Measurements from ENCODE around the gene PAX9. TPM values are rescaled to one million over a fixed set of nuclear protein-coding genes. Genes with fewer than 3 reads are reported as not detected.

Gene PAX9
- total RNA-seq, 1 donor from 2014 or later: not detected

GRCh38 chr14:36662543-36663403, 1.1 kb downstream of the PAX9 start:
- Mint-ChIP-seq H3K36me3 (ENCODE audit: low read depth) (no peaks in the 10 kb centered on the region), H3K9me3 (no peaks in the 10 kb centered on the region), H3K4me3 (no peak overlapping the region), H3K4me1 (peaks cover 26% of the 10 kb centered on the region), H3K27me3 (peaks cover 81% of the 10 kb centered on the region), H3K27ac (no peak overlapping the region)
- ATAC-seq (ENCODE audit: low read depth) (no peak), DNase-seq (no peak)
- intact Hi-C loops (cut with micrococcal nuclease): no loop called here
- TF ChIP-seq CTCF (IDR thresholded peaks at IDR 0.05): no peak
- ChIA-PET POLR2A (no interaction called here), CTCF (no interaction called here)

GRCh38 chr14:36663404-36664321, 2.0 kb downstream of the PAX9 start:
- no peak for ATAC-seq (ENCODE audit: low read depth)
- no peak for TF ChIP-seq CTCF (IDR thresholded peaks at IDR 0.05)
- POLR2A ChIA-PET: interaction anchor here (0.6 kb wide), 1 partner anchor 26 kb away, joined by 3 read pairs; no protein-coding TSS in a partner anchor
- no peak overlapping the region for H3K4me3 Mint-ChIP-seq
- H3K9me3 Mint-ChIP-seq: no peaks in the 10 kb centered on the region
- H3K4me1 Mint-ChIP-seq: peaks cover 26% of the 10 kb centered on the region
- intact Hi-C loops (cut with micrococcal nuclease): no loop called here
- CTCF ChIA-PET: no interaction called here
- peaks cover 80% of the 10 kb centered on the region for H3K27me3 Mint-ChIP-seq
- H3K27ac Mint-ChIP-seq: no peak overlapping the region
- H3K36me3 Mint-ChIP-seq (ENCODE audit: low read depth): no peaks in the 10 kb centered on the region
- no peak for DNase-seq

- Mint-ChIP-seq H3K9me3 (no peaks in the 10 kb centered on the region), H3K4me3 (no peak overlapping the region), H3K27me3 (peaks cover 71% of the 10 kb centered on the region), H3K27ac (no peak overlapping the region), H3K4me1 (peaks cover 26% of the 10 kb centered on the region), H3K36me3 (ENCODE audit: low read depth) (no peaks in the 10 kb centered on the region)
- TF ChIP-seq CTCF (IDR thresholded peaks at IDR 0.05): no peak
- ATAC-seq (ENCODE audit: low read depth) (no peak), DNase-seq (no peak)
- ChIA-PET POLR2A (no interaction called here), CTCF (no interaction called here)
- intact Hi-C loops (cut with micrococcal nuclease): no loop called here
These were observed 2.9 kb downstream of the PAX9 start for GRCh38 chr14:36664322-36665193.

- no peak for TF ChIP-seq CTCF (IDR thresholded peaks at IDR 0.05)
These were observed 4.3 kb downstream of the PAX9 start for GRCh38 chr14:36665887-36666415.

More at GRCh38 chr14:36665887-36666415, 4.3 kb downstream of the PAX9 start:
- ATAC-seq (ENCODE audit: low read depth) (no peak), DNase-seq (no peak)
- Mint-ChIP-seq H3K4me1 (peaks cover 24% of the 10 kb centered on the region), H3K9me3 (no peaks in the 10 kb centered on the region), H3K27ac (no peak overlapping the region), H3K27me3 (peaks cover 59% of the 10 kb centered on the region), H3K36me3 (ENCODE audit: low read depth) (no peaks in the 10 kb centered on the region), H3K4me3 (no peak overlapping the region)
- intact Hi-C loops (cut with micrococcal nuclease): no loop called here
- ChIA-PET CTCF (no interaction called here), POLR2A (no interaction called here)

Measured in activated B cell treated with CpG ODN at 0.5 μM for 24 hours (primary cell).